ENCODE results near the gene NHSL2. TPM values are rescaled to one million over a fixed set of nuclear protein-coding genes. Genes with fewer than 3 reads are reported as not detected.

Gene NHSL2
- total RNA-seq, 1 donor from 2014 or later, result 57.6 TPM

- H3K27me3 Mint-ChIP-seq (ENCODE audit: unreplicated experiment), result no peaks in the 10 kb centered on the region
- peaks cover under 1% of the 10 kb centered on the region for H3K4me1 Mint-ChIP-seq (ENCODE audit: unreplicated experiment)
- H3K4me3 Mint-ChIP-seq (ENCODE audit: unreplicated experiment), result peak overlapping the region; percentile 84
- no peaks in the 10 kb centered on the region for H3K36me3 Mint-ChIP-seq (ENCODE audit: low read depth, unreplicated experiment)
- no peak for TF ChIP-seq CTCF (IDR thresholded peaks at IDR 0.05; ENCODE audit: unreplicated experiment)
- H3K27ac Mint-ChIP-seq (ENCODE audit: unreplicated experiment), result no peak overlapping the region
- no peak for DNase-seq (ENCODE audit: low spot score)
- H3K9me3 Mint-ChIP-seq (ENCODE audit: unreplicated experiment), result no peaks in the 10 kb centered on the region
These were observed 1.5 kb downstream of the NHSL2 start for GRCh38 chrX:71912156-71912555.

GRCh38 chrX:71913156-71913950 is 2.7 kb downstream of the NHSL2 start:
- Mint-ChIP-seq H3K36me3 (ENCODE audit: low read depth, unreplicated experiment) (no peaks in the 10 kb centered on the region), H3K27ac (ENCODE audit: unreplicated experiment) (peak overlapping the region; percentile 57), H3K4me3 (ENCODE audit: unreplicated experiment) (peak overlapping the region; percentile 65), H3K27me3 (ENCODE audit: unreplicated experiment) (no peaks in the 10 kb centered on the region), H3K4me1 (ENCODE audit: unreplicated experiment) (peaks cover 7% of the 10 kb centered on the region), H3K9me3 (ENCODE audit: unreplicated experiment) (no peaks in the 10 kb centered on the region)
- no peak for TF ChIP-seq CTCF (IDR thresholded peaks at IDR 0.05; ENCODE audit: unreplicated experiment)
- DNase-seq (ENCODE audit: low spot score), result no peak

- no peaks in the 10 kb centered on the region for H3K36me3 Mint-ChIP-seq (ENCODE audit: low read depth, unreplicated experiment)
- no peaks in the 10 kb centered on the region for H3K27me3 Mint-ChIP-seq (ENCODE audit: unreplicated experiment)
- H3K27ac Mint-ChIP-seq (ENCODE audit: unreplicated experiment), result peak overlapping the region; percentile 75
- H3K4me1 Mint-ChIP-seq (ENCODE audit: unreplicated experiment), result peaks cover 13% of the 10 kb centered on the region
- no peak for TF ChIP-seq CTCF (IDR thresholded peaks at IDR 0.05; ENCODE audit: unreplicated experiment)
- peak overlapping the region; percentile 44 for H3K4me3 Mint-ChIP-seq (ENCODE audit: unreplicated experiment)
- H3K9me3 Mint-ChIP-seq (ENCODE audit: unreplicated experiment), result no peaks in the 10 kb centered on the region
- DNase-seq (ENCODE audit: low spot score), result no peak
These were observed 7.1 kb downstream of the NHSL2 start for GRCh38 chrX:71917621-71918343.

GRCh38 chrX:71919431-71919830 is 8.8 kb downstream of the NHSL2 start:
- DNase-seq (ENCODE audit: low spot score), result no peak
- Mint-ChIP-seq H3K36me3 (ENCODE audit: low read depth, unreplicated experiment) (no peaks in the 10 kb centered on the region), H3K4me3 (ENCODE audit: unreplicated experiment) (no peak overlapping the region), H3K9me3 (ENCODE audit: unreplicated experiment) (no peaks in the 10 kb centered on the region), H3K27ac (ENCODE audit: unreplicated experiment) (no peak overlapping the region), H3K27me3 (ENCODE audit: unreplicated experiment) (peaks cover 2% of the 10 kb centered on the region), H3K4me1 (ENCODE audit: unreplicated experiment) (peaks cover 23% of the 10 kb centered on the region)
- no peak for TF ChIP-seq CTCF (IDR thresholded peaks at IDR 0.05; ENCODE audit: unreplicated experiment)

- no peak for DNase-seq (ENCODE audit: low spot score)
- Mint-ChIP-seq H3K4me3 (ENCODE audit: unreplicated experiment) (no peak overlapping the region), H3K27me3 (ENCODE audit: unreplicated experiment) (peaks cover 2% of the 10 kb centered on the region), H3K36me3 (ENCODE audit: low read depth, unreplicated experiment) (no peaks in the 10 kb centered on the region), H3K9me3 (ENCODE audit: unreplicated experiment) (no peaks in the 10 kb centered on the region), H3K27ac (ENCODE audit: unreplicated experiment) (no peak overlapping the region), H3K4me1 (ENCODE audit: unreplicated experiment) (peaks cover 24% of the 10 kb centered on the region)
- TF ChIP-seq CTCF (IDR thresholded peaks at IDR 0.05; ENCODE audit: unreplicated experiment), result no peak
These were observed 9.2 kb downstream of the NHSL2 start for GRCh38 chrX:71919886-71920285.

Measured in endothelial cell (in vitro differentiated cells).